Measurements from ENCODE around the gene KMT2E.
"Not testable (repeated sequence)": the region's sequence is repeated elsewhere in the genome, so short reads cannot be mapped to it uniquely, and the experiment has no call there.

KMT2E gene

GRCh38 chr7:105037319-105037718, 23.3 kb downstream of the KMT2E start:
- no peak for DNase-seq (ENCODE audit: extremely low spot score)
- TF ChIP-seq CTCF (IDR thresholded peaks at IDR 0.05; ENCODE audit: control extremely low read depth, extremely low read depth, low read depth, missing control alignments), result no peak
- ChIA-PET CTCF (interaction anchor here (0.7 to 2.1 kb wide), 4 partner anchors 9 to 54 kb away, joined by 3 to 7 read pairs (median 4); no protein-coding TSS in a partner anchor), POLR2A (interaction anchor here (1.0 kb wide), 1 partner anchor 24 kb away, joined by 3 read pairs; no protein-coding TSS in a partner anchor)

- DNase-seq (ENCODE audit: extremely low spot score), result no peak
- ChIA-PET POLR2A (no interaction called here), CTCF (no interaction called here)
- no peak for TF ChIP-seq CTCF (IDR thresholded peaks at IDR 0.05; ENCODE audit: control extremely low read depth, extremely low read depth, low read depth, missing control alignments)
Observed at GRCh38 chr7:105044449-105045070, 30.6 kb downstream of the KMT2E start.

- POLR2A ChIA-PET, result no interaction called here
- no peak for DNase-seq (ENCODE audit: extremely low spot score)
- no peak for TF ChIP-seq CTCF (IDR thresholded peaks at IDR 0.05; ENCODE audit: control extremely low read depth, extremely low read depth, low read depth, missing control alignments)
- CTCF ChIA-PET, result no interaction called here
Observed at GRCh38 chr7:105046414-105046813, 32.4 kb downstream of the KMT2E start.

GRCh38 chr7:105047932-105048331, 33.9 kb downstream of the KMT2E start:
- POLR2A ChIA-PET, result no interaction called here

GRCh38 chr7:105050493-105050892, 36.5 kb downstream of the KMT2E start:
- POLR2A ChIA-PET, result no interaction called here
- CTCF ChIA-PET, result interaction anchor here (1.1 to 2.6 kb wide), 3 partner anchors 12 to 40 kb away, joined by 3 to 7 read pairs (median 3); no protein-coding TSS in a partner anchor
- DNase-seq (ENCODE audit: extremely low spot score), result no peak

More at GRCh38 chr7:105047932-105048331, 33.9 kb downstream of the KMT2E start:
- no peak for DNase-seq (ENCODE audit: extremely low spot score)
- TF ChIP-seq CTCF (IDR thresholded peaks at IDR 0.05; ENCODE audit: control extremely low read depth, extremely low read depth, low read depth, missing control alignments), result no peak
- CTCF ChIA-PET, result interaction anchor here (0.8 to 2.4 kb wide), 5 partner anchors 10 to 67 kb away, joined by 3 to 8 read pairs (median 3); partner anchors contain the start of gene KMT2E

GRCh38 chr7:105050899-105051298, 36.9 kb downstream of the KMT2E start:
- CTCF ChIA-PET, result interaction anchor here (1.1 to 2.6 kb wide), 4 partner anchors 13 to 39 kb away, joined by 3 to 7 read pairs (median 3); no protein-coding TSS in a partner anchor
- DNase-seq (ENCODE audit: extremely low spot score); POLR2A ChIA-PET: not testable (repeated sequence)

More at GRCh38 chr7:105050493-105050892, 36.5 kb downstream of the KMT2E start:
- TF ChIP-seq CTCF (IDR thresholded peaks at IDR 0.05; ENCODE audit: control extremely low read depth, extremely low read depth, low read depth, missing control alignments), result no peak

- POLR2A ChIA-PET, result interaction anchor here (0.7 kb wide), 1 partner anchor 451 kb away, joined by 6 read pairs; no protein-coding TSS in a partner anchor
- TF ChIP-seq CTCF (IDR thresholded peaks at IDR 0.05; ENCODE audit: control extremely low read depth, extremely low read depth, low read depth, missing control alignments), result no peak
- no peak for DNase-seq (ENCODE audit: extremely low spot score)
- CTCF ChIA-PET, result interaction anchor here (0.7 to 1.5 kb wide), 5 partner anchors 14 to 75 kb away, joined by 3 to 4 read pairs (median 3); no protein-coding TSS in a partner anchor
Observed at GRCh38 chr7:105055084-105055483, 41.1 kb downstream of the KMT2E start.

Data from GM10248 (cell line).